HG03095 (cell line): ENCODE data around the gene GYPB.
"Not testable (repeated sequence)": the region's sequence is repeated elsewhere in the genome, so short reads cannot be mapped to it uniquely, and the experiment has no call there.

Experiments
- ATAC-seq: cut with Tn5 transposase; IDR thresholded peaks from one replicate; pipeline ENCODE4 v1.9.1; 2021; ENCODE audit warnings: moderate library complexity; ENCODE audit not compliant: unreplicated experiment

The GYPB gene

DNA sequence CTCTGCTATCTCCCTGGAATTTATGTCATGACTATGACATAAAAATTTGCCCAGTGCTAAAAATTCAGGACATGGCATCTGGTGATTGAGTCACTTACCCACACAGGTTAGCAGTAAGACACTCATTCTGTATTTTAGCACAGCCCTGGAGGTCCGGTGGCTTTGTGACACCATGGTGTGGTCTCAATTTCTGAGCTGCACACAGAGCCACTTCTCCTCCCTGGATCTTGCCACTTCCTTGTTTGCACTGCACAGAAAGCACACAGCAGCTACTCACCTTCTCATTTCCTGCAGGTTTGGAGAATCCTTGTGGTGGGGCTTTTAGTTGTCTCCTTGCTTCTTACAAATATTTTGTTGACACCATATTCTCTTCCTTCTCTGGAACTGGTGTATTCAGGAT, 69.0 kb downstream of the GYPB start:
- ATAC-seq: not testable (repeated sequence)

DNA sequence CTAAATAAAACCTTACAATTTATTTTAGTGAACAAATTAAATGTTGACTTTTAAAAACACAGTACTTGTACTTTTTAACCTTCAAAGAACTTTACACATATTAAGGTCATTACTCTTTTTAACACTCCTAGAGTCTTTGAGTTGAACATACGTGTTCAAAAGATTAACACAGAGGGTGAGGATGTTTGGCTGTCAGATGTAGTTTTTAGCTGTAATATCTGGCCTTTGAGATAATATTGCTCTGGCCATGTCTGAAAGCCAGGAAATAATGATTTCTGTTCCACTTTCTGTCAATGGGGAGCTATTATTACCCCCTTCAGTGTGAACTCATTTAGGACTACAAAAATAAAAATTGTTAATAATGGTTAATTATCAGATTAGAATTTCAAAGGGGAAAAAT, 71.7 kb downstream of the GYPB start:
- not testable (repeated sequence) for ATAC-seq
